Ecto neural progenitor cell (in vitro differentiated cells): ENCODE data around the gene CEP95.
"Not testable (repeated sequence)": the region's sequence is repeated elsewhere in the genome, so short reads cannot be mapped to it uniquely, and the experiment has no call there.

Experiments used
- DNase-seq: peaks from one replicate; pipeline ENCODE4 v3.0.0-alpha.2; 2018; ENCODE audit warnings: low spot score

CEP95 gene

DNA sequence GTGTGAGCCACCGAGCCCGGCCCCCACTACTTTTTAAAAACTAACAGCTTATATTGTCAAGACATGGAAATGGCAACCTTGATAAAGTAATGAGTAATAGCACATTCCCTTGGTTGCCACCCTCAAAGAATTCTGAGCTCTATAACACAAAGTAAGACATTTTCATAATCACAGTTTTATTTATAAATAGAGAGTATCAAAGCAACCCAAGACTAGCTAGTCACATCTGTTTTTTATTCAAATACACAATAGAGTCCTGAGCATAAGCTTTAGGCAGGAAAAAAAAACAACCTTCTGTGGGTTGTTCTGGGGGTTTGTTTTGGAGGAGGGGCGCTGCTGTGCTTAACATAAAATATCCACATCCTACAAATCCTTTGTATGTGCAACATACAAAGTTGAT lies 68.7 kb downstream of the CEP95 start:
- DNase-seq = no peak

DNA sequence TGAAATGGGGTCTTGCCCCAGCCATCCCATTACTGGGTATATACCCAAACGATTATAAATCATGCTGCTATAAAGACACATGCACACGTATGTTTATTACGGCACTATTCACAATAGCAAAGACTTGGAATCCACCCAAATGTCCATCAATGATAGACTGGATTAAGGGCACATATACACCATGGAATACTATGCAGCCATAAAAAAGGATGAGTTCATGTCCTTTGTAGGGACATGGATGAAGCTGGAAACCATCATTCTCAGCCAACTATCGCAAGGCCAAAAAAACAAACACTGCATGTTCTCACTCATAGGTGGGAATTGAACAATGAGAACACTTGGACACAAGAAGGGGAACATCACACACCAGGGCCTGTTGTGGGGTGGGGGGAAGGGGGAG lies 70.2 kb downstream of the CEP95 start:
- not testable (repeated sequence) for DNase-seq

DNA sequence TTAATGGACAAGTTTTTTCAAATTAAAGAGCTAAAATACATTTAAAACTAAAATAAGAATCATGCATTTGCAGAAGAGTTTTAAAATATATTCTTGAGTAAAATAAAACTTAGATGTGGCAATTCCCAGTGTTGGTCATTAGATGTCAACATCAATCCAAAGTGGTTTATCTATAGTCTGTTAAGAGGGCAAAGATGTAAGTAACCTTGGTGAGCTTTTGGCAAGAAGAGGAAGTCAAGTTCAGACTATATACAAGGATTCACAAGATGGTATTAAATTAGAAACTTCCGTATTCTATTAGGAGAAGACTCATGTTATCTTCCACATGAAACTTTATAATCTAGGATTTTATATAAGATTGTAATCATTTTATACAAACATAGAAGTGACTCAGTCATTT lies 73.1 kb downstream of the CEP95 start:
- DNase-seq = no peak

DNA sequence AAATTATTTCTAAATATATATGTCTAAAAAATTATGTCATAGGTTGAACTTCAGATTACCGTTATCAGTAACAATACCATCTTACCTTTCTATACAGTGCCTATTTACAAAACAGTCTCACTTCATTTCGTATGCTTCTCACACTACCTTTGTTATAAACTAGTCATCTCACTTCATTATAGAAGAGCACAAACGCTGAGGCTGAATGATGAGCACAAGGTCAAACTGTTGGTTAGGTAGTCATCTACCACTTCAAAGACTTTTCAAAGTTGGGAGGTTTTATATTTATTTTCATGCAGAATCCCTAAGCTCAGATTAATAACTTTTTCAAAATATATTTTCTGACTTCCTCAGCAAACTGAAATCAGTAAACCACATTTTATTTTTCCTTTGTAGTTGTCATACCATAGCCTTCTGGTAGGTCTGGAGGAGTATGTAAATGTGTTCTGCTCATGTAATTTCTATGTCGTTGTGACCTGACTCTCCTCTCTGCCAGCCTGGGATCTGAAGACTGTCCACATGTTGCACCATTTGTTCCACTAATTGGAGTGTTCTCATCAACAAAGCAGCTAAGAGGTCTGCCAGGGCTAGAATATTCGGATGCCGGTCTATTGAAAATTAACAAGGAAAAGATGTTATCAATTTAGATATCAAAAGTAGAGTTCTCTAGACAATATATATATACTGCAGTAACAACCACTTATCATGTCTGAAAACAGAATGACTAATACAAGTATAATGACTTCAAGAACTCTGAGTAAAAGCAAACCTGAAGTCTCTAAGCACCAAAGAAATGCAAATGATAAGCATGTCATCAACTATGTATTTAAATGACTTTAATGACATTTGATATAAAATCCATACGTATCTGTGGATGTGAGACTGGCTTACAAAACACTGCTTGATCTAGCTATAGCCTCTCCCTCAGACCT lies 73.9 kb downstream of the CEP95 start:
- no peak for DNase-seq

DNA sequence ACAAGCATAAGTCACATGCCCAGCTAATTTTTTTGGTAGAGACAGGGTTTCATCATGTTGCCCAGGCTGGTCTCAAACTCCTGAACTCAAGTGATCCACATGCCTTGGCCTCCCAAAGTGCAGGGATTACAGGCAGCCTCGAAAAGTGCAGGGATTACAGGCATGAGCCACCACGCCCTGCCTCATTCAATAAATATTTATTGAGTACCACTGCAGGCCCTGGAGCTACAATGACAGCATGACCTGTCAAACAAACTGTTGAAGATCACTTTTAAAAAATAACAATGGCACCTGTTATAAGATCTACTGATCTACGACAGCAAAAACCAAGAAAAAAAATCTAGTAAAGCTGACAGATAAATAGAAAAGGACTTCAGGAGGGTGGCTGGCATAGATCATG lies 76.3 kb downstream of the CEP95 start:
- no peak for DNase-seq

DNA sequence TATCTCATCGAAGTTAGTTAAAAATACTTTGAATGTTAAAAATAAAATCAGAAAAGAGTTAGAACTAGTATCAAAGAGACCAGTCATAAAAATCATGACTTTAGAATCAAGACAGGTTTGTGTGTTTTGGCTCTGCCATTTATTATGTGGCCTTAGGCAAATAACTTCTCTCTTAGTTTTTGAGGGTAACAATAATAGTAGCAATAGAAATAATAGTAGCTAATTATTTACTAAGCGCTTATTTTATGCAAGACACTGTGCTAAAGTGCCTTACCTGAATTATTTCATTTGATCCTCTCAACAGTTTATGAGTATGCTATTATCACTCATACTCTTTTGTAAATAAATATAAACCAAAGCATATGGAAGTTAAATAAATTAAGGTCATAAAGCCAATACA lies 78.4 kb downstream of the CEP95 start:
- no peak for DNase-seq
